ENCODE results near the gene F7. TPM values are rescaled to one million over a fixed set of nuclear protein-coding genes. Genes with fewer than 3 reads are reported as not detected.

The F7 gene
- total and polyA plus RNA-seq, 2 donors, result 0.30 to 0.63 TPM

GRCh38 chr13:113125506-113126264, 20.1 kb downstream of the F7 start:
- 93% methylated on average over 19 of the region's 19 CpGs for WGBS
- Histone ChIP-seq H3K4me1 (ENCODE audit: insufficient read depth) (no peaks in the 10 kb centered on the region), H3K36me3 (ENCODE audit: insufficient read depth) (no peaks in the 10 kb centered on the region), H3K27ac (ENCODE audit: low read depth) (no peak overlapping the region), H3K4me3 (ENCODE audit: low read depth, low read length) (no peak overlapping the region)
- DNase-seq (ENCODE audit: extremely low spot score), result no peak

GRCh38 chr13:113126265-113127150, 20.9 kb downstream of the F7 start:
- Histone ChIP-seq H3K27ac (ENCODE audit: low read depth) (no peak overlapping the region), H3K4me3 (ENCODE audit: low read depth, low read length) (no peak overlapping the region), H3K4me1 (ENCODE audit: insufficient read depth) (no peaks in the 10 kb centered on the region), H3K36me3 (ENCODE audit: insufficient read depth) (no peaks in the 10 kb centered on the region)
- 89% methylated on average over 18 of the region's 18 CpGs for WGBS
- DNase-seq (ENCODE audit: extremely low spot score), result no peak

- WGBS, result 76% methylated on average over 27 of the region's 27 CpGs
- H3K4me1 ChIP-seq (ENCODE audit: insufficient read depth), result no peaks in the 10 kb centered on the region
- DNase-seq (ENCODE audit: extremely low spot score), result no peak
- no peak overlapping the region for H3K27ac ChIP-seq (ENCODE audit: low read depth)
- no peaks in the 10 kb centered on the region for H3K36me3 ChIP-seq (ENCODE audit: insufficient read depth)
- no peak overlapping the region for H3K4me3 ChIP-seq (ENCODE audit: low read depth, low read length)
These were observed 23.9 kb downstream of the F7 start for GRCh38 chr13:113129480-113129879.

GRCh38 chr13:113129921-113130750, 24.5 kb downstream of the F7 start:
- Histone ChIP-seq H3K36me3 (ENCODE audit: insufficient read depth) (no peaks in the 10 kb centered on the region), H3K4me1 (ENCODE audit: insufficient read depth) (no peaks in the 10 kb centered on the region), H3K27ac (ENCODE audit: low read depth) (no peak overlapping the region), H3K4me3 (ENCODE audit: low read depth, low read length) (no peak overlapping the region)
- 42% methylated on average over 60 of the region's 60 CpGs for WGBS
- no peak for DNase-seq (ENCODE audit: extremely low spot score)

GRCh38 chr13:113135281-113135760, 29.7 kb downstream of the F7 start:
- Histone ChIP-seq H3K4me1 (ENCODE audit: insufficient read depth) (no peaks in the 10 kb centered on the region), H3K36me3 (ENCODE audit: insufficient read depth) (no peaks in the 10 kb centered on the region), H3K27ac (ENCODE audit: low read depth) (no peak overlapping the region), H3K4me3 (ENCODE audit: low read depth, low read length) (no peak overlapping the region)
- no peak for DNase-seq (ENCODE audit: extremely low spot score)
- WGBS, result 83% methylated on average over 2 of the region's 2 CpGs

GRCh38 chr13:113137691-113138298, 32.2 kb downstream of the F7 start:
- DNase-seq (ENCODE audit: extremely low spot score), result no peak
- no peaks in the 10 kb centered on the region for H3K36me3 ChIP-seq (ENCODE audit: insufficient read depth)
- H3K4me1 ChIP-seq (ENCODE audit: insufficient read depth), result no peaks in the 10 kb centered on the region
- no peak overlapping the region for H3K4me3 ChIP-seq (ENCODE audit: low read depth, low read length)
- H3K27ac ChIP-seq (ENCODE audit: low read depth), result no peak overlapping the region
- WGBS, result 87% methylated on average over 11 of the region's 11 CpGs

- Histone ChIP-seq H3K27ac (ENCODE audit: low read depth) (no peak overlapping the region), H3K4me1 (ENCODE audit: insufficient read depth) (no peaks in the 10 kb centered on the region), H3K4me3 (ENCODE audit: low read depth, low read length) (no peak overlapping the region), H3K36me3 (ENCODE audit: insufficient read depth) (no peaks in the 10 kb centered on the region)
- 71% methylated on average over 16 of the region's 16 CpGs for WGBS
- DNase-seq (ENCODE audit: extremely low spot score), result no peak
These were observed 33.4 kb downstream of the F7 start for GRCh38 chr13:113138792-113139551.

GRCh38 chr13:113139577-113139976, 34.0 kb downstream of the F7 start:
- DNase-seq (ENCODE audit: extremely low spot score), result no peak
- no peaks in the 10 kb centered on the region for H3K36me3 ChIP-seq (ENCODE audit: insufficient read depth)
- no peak overlapping the region for H3K27ac ChIP-seq (ENCODE audit: low read depth)
- no peak overlapping the region for H3K4me3 ChIP-seq (ENCODE audit: low read depth, low read length)
- WGBS, result 85% methylated on average over 5 of the region's 5 CpGs
- no peaks in the 10 kb centered on the region for H3K4me1 ChIP-seq (ENCODE audit: insufficient read depth)

GRCh38 chr13:113140677-113141600, 35.3 kb downstream of the F7 start:
- no peak overlapping the region for H3K4me3 ChIP-seq (ENCODE audit: low read depth, low read length)
- no peaks in the 10 kb centered on the region for H3K4me1 ChIP-seq (ENCODE audit: insufficient read depth)
- no peaks in the 10 kb centered on the region for H3K36me3 ChIP-seq (ENCODE audit: insufficient read depth)
- no peak for DNase-seq (ENCODE audit: extremely low spot score)
- 93% methylated on average over 26 of the region's 26 CpGs for WGBS
- no peak overlapping the region for H3K27ac ChIP-seq (ENCODE audit: low read depth)

- no peak overlapping the region for H3K4me3 ChIP-seq (ENCODE audit: low read depth, low read length)
- DNase-seq (ENCODE audit: extremely low spot score), result no peak
- H3K27ac ChIP-seq (ENCODE audit: low read depth), result no peak overlapping the region
- WGBS, result 94% methylated on average over 18 of the region's 18 CpGs
- no peaks in the 10 kb centered on the region for H3K4me1 ChIP-seq (ENCODE audit: insufficient read depth)
- no peaks in the 10 kb centered on the region for H3K36me3 ChIP-seq (ENCODE audit: insufficient read depth)
These were observed 36.0 kb downstream of the F7 start for GRCh38 chr13:113141601-113141970.

GRCh38 chr13:113142876-113143275, 37.3 kb downstream of the F7 start:
- DNase-seq (ENCODE audit: extremely low spot score), result no peak
- H3K4me1 ChIP-seq (ENCODE audit: insufficient read depth), result no peaks in the 10 kb centered on the region
- no peak overlapping the region for H3K27ac ChIP-seq (ENCODE audit: low read depth)
- H3K36me3 ChIP-seq (ENCODE audit: insufficient read depth), result no peaks in the 10 kb centered on the region
- WGBS, result 73% methylated on average over 7 of the region's 7 CpGs
- no peak overlapping the region for H3K4me3 ChIP-seq (ENCODE audit: low read depth, low read length)
